Ascending aorta (tissue), 2 donors: ENCODE results near the gene IGSF11. TPM values are rescaled to one million over a fixed set of nuclear protein-coding genes. Genes with fewer than 3 reads are reported as not detected.

Experiments
- DNase-seq, 2 donors: peaks; one replicate each; pipeline ENCODE4 v3.0.0-alpha.2; 2019; ENCODE audit warnings: low spot score in 2 of 2
- H3K27ac ChIP-seq, 2 donors: fragments of 200-600 bp; sonication (generic); one replicate each; pipeline ENCODE4 v1.5.1; 2016 to 2017; ENCODE audit warnings: mild to moderate bottlenecking in 1 of 2
- H3K27me3 ChIP-seq: fragments of 200-600 bp; sonication (generic); one replicate; pipeline ENCODE4 v1.5.1; 2017
- H3K36me3 ChIP-seq, 2 donors: fragments of 200-600 bp; sonication (generic); one replicate each; pipeline ENCODE4 v1.5.1; 2016
- H3K4me1 ChIP-seq, 2 donors: fragments of 200-600 bp; sonication (generic); one replicate each; pipeline ENCODE4 v1.5.1; 2016 to 2017; ENCODE audit warnings: mild to moderate bottlenecking in 1 of 2
- H3K4me3 ChIP-seq, 2 donors: fragments of 200-600 bp; sonication (generic); one replicate each; pipeline ENCODE4 v1.5.1; 2016 to 2017; ENCODE audit warnings: mild to moderate bottlenecking in 1 of 2
- H3K9me3 ChIP-seq, 2 donors: fragments of 200-600 bp; sonication (generic); one replicate each; pipeline ENCODE4 v1.5.1; 2016
- CTCF ChIP-seq, 3 experiments: fragments of 200-600 bp in 2 of 3; fragments of 450-650 bp in 1 of 3; sonication (generic) in 2 of 3; IDR thresholded peaks; one replicate each; pipeline ENCODE4 v1.5.1; 2016 to 2019; ENCODE audit warnings: antibody characterized with exemption in 3 of 3, mild to moderate bottlenecking in 1 of 3, moderate library complexity in 1 of 3
- intact Hi-C: fragments of 100-400 bp; cut with DNase I; formaldehyde crosslinking; loops from one replicate; pipeline ENCODE4 v1.15.1; 2023
- total RNA-seq: library from RNA; depleted of rRNA; stranded (reverse); fragments of >200 nt; gene quantifications from one replicate; pipeline ENCODE4 v1.1.0, GENCODE V29; 2016

Gene IGSF11
- total RNA-seq, 1 donor from 2014 or later: not detected

DNA sequence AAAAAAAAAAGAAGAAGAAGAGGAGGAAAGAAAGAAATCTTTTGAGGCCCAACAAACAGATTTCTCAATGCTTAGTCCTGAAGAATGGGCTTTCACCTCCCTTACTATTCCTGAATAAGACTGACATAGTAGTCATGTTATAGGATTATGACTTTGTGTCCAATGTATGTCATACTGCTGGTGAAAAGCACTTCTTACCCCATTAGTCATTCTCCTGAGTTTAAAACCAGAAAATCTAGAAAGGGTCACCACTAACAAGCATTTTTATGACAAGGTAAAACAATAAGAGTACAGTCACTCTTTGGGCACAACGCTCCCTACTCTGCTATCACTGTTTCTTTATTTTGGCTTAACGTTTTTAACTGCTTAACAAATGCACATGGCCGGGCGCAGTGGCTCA, 88.2 kb downstream of the IGSF11 start:
- no peaks in the 10 kb centered on the region for H3K36me3 ChIP-seq
- no peak for DNase-seq
- H3K27me3 ChIP-seq: no peaks in the 10 kb centered on the region
- no peak for TF ChIP-seq CTCF (IDR thresholded peaks at IDR 0.05)
- intact Hi-C loops: no loop called here
- no peaks in the 10 kb centered on the region for H3K4me1 ChIP-seq
- H3K9me3 ChIP-seq: no peaks in the 10 kb centered on the region
- no peak overlapping the region for H3K27ac ChIP-seq
- H3K4me3 ChIP-seq: no peak overlapping the region

DNA sequence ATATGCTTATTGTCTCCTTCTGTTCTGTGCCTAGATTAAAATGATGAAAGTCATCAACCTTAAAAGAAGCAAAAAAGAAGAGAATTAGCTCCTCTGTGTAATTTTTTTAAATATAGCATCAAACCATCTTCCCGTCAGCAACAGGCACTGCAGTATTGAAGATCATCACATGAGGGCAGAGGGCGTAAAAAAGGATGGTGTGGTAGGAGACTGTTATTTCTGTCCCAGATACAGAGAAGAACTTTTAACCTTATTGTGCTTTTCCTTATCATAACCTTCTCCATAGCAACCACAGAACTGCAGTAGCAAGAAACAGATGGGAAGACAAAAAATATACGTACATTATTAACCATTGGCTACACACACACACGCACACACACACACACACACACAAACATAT, 88.8 kb downstream of the IGSF11 start:
- Histone ChIP-seq H3K9me3 (no peaks in the 10 kb centered on the region), H3K27me3 (no peaks in the 10 kb centered on the region), H3K4me1 (no peaks in the 10 kb centered on the region), H3K36me3 (no peaks in the 10 kb centered on the region), H3K4me3 (no peak overlapping the region), H3K27ac (no peak overlapping the region)
- no peak for TF ChIP-seq CTCF (IDR thresholded peaks at IDR 0.05)
- intact Hi-C loops: no loop called here
- DNase-seq: no peak

DNA sequence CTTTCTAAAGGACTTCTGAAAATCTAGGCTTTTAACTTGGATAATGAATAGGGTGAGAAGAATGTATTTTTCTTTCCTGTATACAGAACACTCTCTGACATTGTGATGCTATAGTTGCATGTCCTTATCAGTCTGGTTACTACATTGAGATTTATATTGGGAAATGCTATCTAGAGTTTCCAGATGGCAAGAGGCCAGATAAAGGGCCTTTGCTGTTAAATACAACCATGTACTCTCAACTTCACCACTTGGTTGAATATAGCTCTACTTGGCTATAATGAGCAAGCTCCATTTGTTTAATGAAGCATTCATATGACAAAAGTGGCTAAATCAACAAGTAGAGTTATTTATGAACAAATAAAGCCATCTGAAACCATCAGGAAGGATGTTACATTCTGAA, 91.0 kb downstream of the IGSF11 start:
- H3K36me3 ChIP-seq: no peaks in the 10 kb centered on the region
- H3K4me1 ChIP-seq: no peaks in the 10 kb centered on the region
- intact Hi-C loops: no loop called here
- H3K27ac ChIP-seq: no peak overlapping the region
- no peaks in the 10 kb centered on the region for H3K9me3 ChIP-seq
- no peak for DNase-seq
- no peaks in the 10 kb centered on the region for H3K27me3 ChIP-seq
- TF ChIP-seq CTCF (IDR thresholded peaks at IDR 0.05): no peak
- H3K4me3 ChIP-seq: no peak overlapping the region

DNA sequence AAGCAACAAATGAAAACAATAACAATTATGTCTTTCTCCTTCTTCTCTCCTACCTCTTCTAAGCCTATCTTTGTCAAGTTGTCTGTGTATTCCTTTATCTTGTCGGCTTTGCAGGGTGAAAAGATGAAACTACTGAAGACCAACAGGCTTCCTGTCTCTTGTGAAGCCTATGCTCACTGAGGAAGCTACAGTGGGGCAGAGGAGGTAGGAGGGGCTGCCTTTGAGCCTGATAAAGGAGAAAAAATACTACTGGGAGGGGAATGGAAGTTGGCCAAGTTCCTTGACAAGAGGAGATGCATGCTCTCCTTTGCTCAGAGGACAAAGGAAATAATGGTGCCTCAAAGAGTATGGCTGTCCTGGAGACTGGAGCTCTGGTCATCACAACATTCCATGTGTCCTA, 92.0 kb downstream of the IGSF11 start:
- Histone ChIP-seq H3K9me3 (no peaks in the 10 kb centered on the region), H3K4me3 (no peak overlapping the region), H3K36me3 (no peaks in the 10 kb centered on the region), H3K27me3 (no peaks in the 10 kb centered on the region), H3K4me1 (no peaks in the 10 kb centered on the region), H3K27ac (no peak overlapping the region)
- intact Hi-C loops: no loop called here
- no peak for TF ChIP-seq CTCF (IDR thresholded peaks at IDR 0.05)
- DNase-seq: no peak

- TF ChIP-seq CTCF (IDR thresholded peaks at IDR 0.05): no peak
- H3K4me1 ChIP-seq: no peaks in the 10 kb centered on the region
- no peaks in the 10 kb centered on the region for H3K9me3 ChIP-seq
- DNase-seq: no peak
- H3K4me3 ChIP-seq: no peak overlapping the region
- no peaks in the 10 kb centered on the region for H3K36me3 ChIP-seq
- H3K27me3 ChIP-seq: no peaks in the 10 kb centered on the region
- intact Hi-C loops: no loop called here
- no peak overlapping the region for H3K27ac ChIP-seq
Observed at GRCh38 chr3:118942195-118942594, 92.5 kb downstream of the IGSF11 start.

DNA sequence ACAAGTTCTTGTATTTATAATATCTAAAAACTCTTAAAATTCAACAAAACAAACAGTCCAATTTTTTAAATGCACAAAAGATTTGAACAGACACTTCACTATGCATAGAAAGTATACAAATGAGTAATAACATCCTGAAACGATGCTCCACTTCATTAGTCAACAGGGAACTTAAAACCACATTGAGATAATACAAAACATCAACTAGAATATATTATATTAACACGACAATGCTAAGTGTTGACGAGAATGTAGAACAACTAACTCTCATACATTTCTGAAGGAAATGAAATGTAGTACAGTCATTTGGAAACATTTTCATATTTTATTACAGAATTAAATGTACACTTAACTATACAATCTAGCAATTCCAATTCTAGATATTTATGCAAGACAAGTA, 93.4 kb downstream of the IGSF11 start:
- Histone ChIP-seq H3K36me3 (no peaks in the 10 kb centered on the region), H3K9me3 (no peaks in the 10 kb centered on the region), H3K27ac (no peak overlapping the region), H3K4me3 (no peak overlapping the region), H3K4me1 (no peaks in the 10 kb centered on the region), H3K27me3 (no peaks in the 10 kb centered on the region)
- no peak for DNase-seq
- intact Hi-C loops: no loop called here
- no peak for TF ChIP-seq CTCF (IDR thresholded peaks at IDR 0.05)
